ENCODE data around the gene LMNA.

DNA sequence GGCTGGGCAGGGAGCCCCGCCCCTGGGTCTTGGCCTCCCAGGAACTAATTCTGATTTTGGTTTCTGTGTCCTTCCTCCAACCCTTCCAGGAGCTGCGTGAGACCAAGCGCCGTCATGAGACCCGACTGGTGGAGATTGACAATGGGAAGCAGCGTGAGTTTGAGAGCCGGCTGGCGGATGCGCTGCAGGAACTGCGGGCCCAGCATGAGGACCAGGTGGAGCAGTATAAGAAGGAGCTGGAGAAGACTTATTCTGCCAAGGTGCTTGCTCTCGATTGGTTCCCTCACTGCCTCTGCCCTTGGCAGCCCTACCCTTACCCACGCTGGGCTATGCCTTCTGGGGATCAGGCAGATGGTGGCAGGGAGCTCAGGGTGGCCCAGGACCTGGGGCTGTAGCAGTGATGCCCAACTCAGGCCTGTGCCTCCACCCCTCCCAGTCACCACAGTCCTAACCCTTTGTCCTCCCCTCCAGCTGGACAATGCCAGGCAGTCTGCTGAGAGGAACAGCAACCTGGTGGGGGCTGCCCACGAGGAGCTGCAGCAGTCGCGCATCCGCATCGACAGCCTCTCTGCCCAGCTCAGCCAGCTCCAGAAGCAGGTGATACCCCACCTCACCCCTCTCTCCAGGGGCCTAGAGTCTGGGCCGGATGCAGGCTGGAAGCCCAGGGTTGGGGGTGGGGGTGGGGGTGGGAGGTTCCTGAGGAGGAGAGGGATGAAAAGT lies 20.4 kb downstream of the LMNA start:
- TF ChIP-seq, protein P1, sequence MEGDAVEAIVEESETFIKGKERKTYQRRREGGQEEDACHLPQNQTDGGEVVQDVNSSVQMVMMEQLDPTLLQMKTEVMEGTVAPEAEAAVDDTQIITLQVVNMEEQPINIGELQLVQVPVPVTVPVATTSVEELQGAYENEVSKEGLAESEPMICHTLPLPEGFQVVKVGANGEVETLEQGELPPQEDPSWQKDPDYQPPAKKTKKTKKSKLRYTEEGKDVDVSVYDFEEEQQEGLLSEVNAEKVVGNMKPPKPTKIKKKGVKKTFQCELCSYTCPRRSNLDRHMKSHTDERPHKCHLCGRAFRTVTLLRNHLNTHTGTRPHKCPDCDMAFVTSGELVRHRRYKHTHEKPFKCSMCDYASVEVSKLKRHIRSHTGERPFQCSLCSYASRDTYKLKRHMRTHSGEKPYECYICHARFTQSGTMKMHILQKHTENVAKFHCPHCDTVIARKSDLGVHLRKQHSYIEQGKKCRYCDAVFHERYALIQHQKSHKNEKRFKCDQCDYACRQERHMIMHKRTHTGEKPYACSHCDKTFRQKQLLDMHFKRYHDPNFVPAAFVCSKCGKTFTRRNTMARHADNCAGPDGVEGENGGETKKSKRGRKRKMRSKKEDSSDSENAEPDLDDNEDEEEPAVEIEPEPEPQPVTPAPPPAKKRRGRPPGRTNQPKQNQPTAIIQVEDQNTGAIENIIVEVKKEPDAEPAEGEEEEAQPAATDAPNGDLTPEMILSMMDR (IDR thresholded peaks at IDR 0.05): no peak
- no peak for TF ChIP-seq POLR2A (IDR thresholded peaks at IDR 0.05)
- no peak for TF ChIP-seq EP300 (IDR thresholded peaks at IDR 0.05)

Data from ovary (tissue), 3 donors.